IPS-18c (cell line): ENCODE data around the gene PRKCQ.
"Not testable (repeated sequence)": the region's sequence is repeated elsewhere in the genome, so short reads cannot be mapped to it uniquely, and the experiment has no call there.

Experiments
- H3K4me3 ChIP-seq: 2 replicates; pipeline ENCODE4 v1.7.0; 2013; ENCODE audit warnings: low read depth, mild to moderate bottlenecking, low read length, moderate library complexity; ENCODE audit not compliant: insufficient read depth
- H3K9me3 ChIP-seq: one replicate; pipeline ENCODE4 v1.6.1; 2013; ENCODE audit warnings: mild to moderate bottlenecking, low read length, moderate library complexity; ENCODE audit not compliant: control insufficient read depth, insufficient read depth

Gene PRKCQ

DNA sequence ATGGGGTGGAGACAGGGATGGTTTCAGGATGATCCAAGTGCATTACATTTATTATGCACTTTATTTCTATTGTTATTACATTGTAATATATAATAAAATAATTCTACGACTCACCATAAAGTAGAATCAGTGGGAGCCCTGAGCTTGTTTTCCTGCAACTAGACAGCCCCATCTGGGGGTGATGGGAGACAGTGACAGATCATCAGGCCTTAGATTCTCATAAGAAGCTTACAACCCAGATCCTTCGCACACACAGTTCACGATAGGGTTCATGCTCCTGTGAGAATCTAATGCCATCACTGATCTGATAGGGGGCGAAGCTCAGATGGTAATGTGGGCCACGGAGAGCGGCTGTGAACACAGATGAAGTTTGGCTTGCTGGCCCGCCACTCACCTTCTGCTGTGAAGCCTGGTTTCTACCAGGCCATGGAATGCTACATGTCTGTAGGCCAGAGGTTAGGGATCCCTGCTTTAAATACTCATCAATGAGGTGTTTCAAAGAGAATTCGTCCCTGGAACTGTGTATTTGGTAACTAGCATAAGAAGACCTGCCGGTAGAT lies 21.2 kb upstream of the PRKCQ start:
- Histone ChIP-seq H3K9me3 (peaks cover 2% of the 10 kb centered on the region), H3K4me3 (no peak overlapping the region)

DNA sequence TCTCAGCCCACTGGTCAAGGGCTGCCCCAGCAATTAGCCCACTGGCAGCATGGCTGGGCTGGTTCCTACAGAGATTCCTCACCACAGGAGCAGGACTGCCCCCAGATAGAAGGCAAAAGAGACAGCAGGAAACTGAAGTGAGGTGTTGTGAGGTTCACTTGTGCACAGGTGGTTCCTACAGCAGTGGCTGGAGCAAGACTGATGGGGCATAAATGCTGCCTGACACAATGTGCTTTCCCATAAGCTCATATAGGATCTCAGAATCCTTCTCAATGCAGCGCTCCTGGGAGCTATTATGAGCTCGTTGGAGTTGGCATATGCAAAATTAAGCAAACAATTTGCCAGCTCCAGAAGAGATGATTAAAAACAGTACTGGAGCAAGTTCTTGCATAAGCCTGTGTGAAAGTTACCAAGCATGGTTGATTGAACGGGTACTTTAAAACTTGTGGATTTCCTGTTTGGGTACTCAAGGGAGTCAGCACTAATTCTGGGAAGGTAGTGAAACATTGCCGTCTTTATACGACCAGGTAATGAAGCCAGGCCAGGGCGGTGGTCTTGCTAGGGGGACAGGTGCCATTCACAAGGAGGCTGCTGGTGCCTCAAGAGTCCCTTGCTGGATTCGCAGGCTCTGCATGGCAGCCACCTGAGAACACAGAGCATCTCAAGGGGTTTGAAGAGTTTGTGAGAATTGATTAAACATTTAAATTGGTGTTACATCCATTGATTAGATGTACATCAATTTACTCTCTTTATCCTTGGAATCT lies 20.3 kb upstream of the PRKCQ start:
- peaks cover 2% of the 10 kb centered on the region for H3K9me3 ChIP-seq
- no peak overlapping the region for H3K4me3 ChIP-seq

DNA sequence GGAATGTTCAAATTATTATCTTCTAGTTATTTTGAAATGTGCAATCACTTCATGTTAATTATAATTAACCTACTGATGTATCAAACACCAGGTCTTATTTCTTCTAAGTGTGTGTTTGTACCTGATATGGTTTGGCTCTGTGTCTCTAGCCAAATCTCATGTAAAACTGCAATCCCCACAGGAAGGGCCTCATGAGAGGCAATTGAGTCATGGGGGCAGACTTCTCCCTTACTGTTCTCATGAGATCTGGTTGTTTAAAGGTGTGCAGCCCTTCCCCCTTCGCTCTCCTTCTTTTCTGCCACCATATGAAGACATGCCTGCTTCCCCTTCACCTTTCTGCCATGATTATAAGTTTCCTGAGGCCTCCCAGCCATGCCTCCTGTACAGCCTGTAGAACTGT lies 18.6 kb upstream of the PRKCQ start:
- Histone ChIP-seq H3K4me3 (no peak overlapping the region), H3K9me3 (peaks cover 2% of the 10 kb centered on the region)

DNA sequence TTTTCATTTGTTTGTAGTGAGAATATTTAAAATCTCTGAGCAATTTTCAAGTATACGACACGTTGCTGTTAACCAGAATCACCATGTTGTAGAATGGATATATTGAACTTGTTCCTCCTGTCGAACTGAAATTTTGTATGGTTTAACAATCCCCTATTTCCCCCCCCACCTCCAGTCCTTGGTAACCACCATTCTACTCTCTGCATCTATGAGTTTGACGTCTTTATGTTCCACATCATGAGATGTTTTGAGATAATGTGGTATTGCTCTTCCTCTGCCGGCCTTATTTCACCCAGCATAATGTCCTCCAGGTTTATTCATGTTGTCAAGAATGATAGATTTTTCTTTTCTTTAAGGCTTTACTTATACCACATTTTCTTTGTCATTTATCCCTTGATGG lies 17.4 kb upstream of the PRKCQ start:
- no peak overlapping the region for H3K4me3 ChIP-seq
- H3K9me3 ChIP-seq = peaks cover 2% of the 10 kb centered on the region

DNA sequence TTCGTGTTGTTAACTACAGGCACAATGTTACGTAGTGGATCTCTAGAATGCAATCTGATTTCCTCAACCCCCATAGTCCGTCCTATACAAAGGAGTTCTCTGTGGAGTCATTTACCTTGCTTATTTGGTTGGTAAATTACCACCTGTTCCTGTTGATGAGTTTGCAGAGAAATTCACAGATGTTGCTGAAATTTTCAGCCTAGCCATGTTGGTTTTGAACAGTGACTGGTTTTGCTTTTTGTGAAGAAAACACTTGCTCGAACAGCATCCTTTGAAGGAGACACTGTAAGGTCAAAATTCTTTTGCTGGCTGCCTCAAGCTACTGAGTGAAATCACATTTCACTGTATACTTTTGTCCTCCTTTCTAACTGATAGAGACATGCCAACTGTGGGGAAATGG lies 15.4 kb upstream of the PRKCQ start:
- H3K9me3 ChIP-seq = no peaks in the 10 kb centered on the region
- no peak overlapping the region for H3K4me3 ChIP-seq

DNA sequence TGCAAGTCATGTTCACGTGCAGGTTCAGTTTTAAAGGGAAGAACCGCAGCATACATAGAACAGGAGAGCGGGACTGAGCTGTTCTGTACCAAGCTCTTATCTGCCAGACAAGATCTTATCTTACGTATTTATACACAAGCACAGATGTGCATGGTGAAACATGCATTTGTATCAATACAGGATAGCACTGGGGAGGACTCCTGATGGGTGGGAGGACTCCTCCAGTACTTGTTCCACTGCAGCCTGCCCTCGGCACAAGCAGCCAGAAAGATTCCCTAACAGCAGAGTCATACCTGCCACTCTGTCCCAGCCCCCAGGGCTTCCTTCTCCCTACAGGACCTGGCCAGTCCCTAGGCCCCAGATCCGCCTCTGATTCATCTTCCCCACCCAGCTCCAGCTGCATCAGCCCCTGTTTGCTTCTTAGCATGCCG lies 13.2 kb upstream of the PRKCQ start:
- no peak overlapping the region for H3K4me3 ChIP-seq

DNA sequence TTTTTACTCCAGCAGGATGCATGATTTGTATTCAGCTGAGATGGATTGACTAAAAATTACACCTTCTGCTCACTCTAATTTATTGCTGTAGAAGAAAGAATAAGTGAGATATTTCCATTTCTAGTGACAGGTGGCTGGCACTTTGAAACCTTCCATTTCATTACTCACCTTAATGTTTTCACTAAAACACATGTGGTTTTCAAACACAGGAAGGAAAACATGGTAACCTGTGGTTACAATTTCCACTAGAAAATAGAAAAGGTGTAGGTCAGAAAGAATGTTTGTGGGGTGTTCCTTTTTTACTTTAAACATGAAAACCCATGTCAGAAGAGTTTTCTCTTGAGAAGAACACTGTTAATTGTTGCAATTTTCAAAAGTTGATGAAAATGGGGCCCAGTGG lies 12.0 kb upstream of the PRKCQ start:
- no peak overlapping the region for H3K4me3 ChIP-seq
- no peaks in the 10 kb centered on the region for H3K9me3 ChIP-seq

More for the DNA sequence above, 13.2 kb upstream of the PRKCQ start:
- no peaks in the 10 kb centered on the region for H3K9me3 ChIP-seq

DNA sequence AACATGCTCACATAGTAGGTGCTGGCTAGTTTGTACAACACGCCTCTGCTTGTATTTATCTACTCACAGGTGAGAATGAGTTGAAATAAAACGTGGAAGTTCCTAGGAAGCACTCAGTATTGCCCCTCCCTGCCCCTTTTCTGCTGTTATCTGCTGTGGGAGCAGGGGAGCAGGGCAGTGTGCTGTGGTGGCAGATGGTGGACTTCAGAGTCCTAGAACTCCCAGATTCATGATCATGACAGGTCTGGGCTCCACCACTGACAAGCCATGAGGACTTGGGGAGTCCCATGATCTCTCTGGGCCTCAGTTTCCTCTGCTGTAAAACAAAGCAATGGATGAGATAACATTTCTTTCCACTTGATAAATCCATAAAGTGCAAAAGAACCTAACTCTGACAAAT lies 11.6 kb upstream of the PRKCQ start:
- Histone ChIP-seq H3K4me3 (no peak overlapping the region), H3K9me3 (no peaks in the 10 kb centered on the region)

DNA sequence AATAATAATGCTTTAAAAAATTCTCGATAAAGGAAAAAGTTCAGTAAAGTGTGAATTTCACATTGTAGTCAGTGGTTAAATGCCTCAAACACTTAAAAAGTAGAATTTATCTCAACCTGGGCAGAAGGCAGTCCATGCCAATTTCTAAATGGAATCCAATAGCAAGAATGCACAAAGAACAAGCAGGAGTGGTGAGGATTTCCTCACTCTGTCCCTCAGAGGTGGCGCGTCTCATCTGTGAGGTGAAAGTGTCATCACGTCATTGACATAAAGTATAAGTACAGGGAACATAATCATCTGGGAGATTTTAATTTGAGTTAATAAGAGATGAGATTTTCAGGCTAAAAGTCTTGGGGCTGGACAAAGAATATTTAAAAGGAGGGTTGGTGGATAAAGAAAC lies 10.0 kb upstream of the PRKCQ start:
- Histone ChIP-seq H3K4me3 (no peak overlapping the region), H3K9me3 (no peaks in the 10 kb centered on the region)

DNA sequence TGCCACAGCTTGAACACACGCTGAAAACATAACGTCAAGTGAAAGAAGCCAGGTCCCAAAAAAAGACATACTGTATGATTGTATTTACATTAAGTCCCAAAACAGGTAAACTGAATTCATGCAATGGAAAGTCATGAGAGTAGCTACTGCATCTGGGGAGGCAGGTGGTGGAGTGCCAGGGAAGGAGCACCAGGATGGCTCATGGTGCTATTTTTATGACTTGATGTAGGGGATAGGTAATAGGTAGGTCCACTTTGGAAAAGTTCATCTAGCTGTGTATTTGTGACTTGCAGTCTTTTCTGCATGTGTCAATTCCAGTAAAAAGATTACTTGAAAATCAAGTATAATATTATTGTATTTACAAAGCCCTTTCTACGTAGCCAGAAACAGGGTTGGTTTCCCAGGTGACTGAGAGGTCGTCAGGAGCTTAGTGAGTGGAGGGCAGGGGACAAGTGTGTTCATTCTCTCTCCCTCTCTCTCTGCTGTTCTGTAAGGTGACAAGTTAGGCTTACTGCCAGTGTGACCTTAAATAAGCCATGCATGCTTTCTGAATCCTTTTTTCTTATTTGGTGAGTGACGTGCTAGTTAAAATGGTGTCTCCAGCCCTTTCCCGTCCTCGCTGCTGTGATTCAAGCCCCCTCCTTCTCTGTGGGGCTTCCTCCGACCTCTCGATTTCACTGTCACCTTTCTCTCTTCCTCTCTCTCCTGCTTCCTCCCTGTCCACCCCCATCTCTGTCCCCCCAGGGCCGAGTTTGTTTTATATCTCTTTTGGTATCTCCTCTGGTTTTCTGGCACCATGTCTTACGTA lies 9.4 kb upstream of the PRKCQ start:
- Histone ChIP-seq H3K4me3 (no peak overlapping the region), H3K9me3 (no peaks in the 10 kb centered on the region)

DNA sequence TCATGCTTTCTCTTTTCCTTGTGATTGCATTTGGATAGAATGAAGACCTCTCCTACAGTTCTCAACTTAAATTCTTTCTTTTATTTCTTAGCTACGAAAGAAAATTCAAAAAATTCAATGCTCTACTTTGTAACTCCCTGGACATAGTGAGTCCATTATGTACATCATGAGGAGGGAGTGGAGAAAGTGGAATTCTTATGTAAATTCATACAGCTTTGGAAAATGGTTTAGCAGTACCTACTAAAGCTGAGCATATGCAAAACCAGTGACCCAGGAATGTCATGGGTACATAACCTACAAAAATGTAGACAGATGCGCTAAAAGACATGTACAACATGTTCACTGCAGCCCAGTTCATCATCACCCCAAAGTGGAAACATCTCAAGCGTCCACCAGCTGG lies 8.8 kb upstream of the PRKCQ start:
- Histone ChIP-seq H3K4me3 (no peak overlapping the region), H3K9me3 (no peaks in the 10 kb centered on the region)

DNA sequence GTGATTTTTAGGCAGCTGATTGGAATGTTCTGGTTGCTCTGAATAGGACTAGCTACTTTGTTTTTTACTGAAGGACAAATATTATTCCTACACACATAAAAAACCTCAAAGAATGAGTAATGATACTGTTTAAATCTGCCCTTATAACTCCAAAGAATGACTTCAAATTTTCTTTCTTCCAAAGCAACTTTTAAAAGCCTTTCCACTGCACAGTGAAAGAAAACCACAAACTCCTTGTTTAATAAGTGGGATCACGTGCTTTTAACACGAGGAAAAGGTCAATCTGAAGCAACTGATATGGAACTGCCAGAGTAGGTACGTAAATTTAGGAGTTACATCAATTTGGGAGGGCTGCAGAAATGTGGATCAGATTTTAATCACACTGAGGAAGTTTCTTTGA lies 8.0 kb upstream of the PRKCQ start:
- no peak overlapping the region for H3K4me3 ChIP-seq
- H3K9me3 ChIP-seq = no peaks in the 10 kb centered on the region

DNA sequence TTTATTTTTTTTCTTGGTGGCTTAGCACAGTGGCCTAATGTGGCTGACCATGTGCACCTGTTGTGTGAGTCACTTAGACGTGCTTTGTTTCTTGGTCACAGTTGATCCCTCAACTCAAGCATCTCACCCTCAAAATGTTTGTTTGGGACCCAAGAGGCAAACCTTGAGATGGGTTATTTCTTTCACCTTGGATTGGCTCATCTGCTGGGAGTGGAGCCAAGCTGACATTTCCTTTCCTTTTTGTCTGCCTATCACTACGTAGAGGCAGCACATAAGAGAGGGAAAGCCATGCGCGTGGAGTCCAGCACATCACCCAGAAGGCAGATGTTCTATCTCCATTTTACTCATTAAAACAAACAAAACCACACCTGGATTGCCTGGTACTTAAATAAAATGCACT lies 6.4 kb upstream of the PRKCQ start:
- Histone ChIP-seq H3K4me3 (no peak overlapping the region), H3K9me3 (no peaks in the 10 kb centered on the region)

DNA sequence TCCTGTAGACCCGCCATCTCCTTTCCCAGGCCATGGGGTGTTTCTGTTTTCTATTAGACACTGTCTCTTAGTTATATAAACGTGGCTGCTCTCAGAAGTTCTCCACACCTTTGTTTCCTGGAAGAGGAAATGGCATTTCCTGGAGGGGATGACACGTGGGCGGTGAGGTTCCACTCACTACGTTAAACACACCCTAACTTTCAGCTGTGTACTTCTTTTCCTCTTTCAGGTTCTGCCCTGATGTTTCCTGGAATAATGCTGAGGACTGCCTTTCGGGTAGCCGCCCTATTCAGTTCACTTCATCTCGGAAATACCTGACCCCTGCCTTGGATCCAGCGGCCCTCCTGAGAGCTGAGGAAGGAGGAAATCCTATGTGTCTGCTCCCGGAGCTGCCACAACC lies 3.4 kb upstream of the PRKCQ start:
- Histone ChIP-seq H3K9me3 (no peaks in the 10 kb centered on the region), H3K4me3 (no peak overlapping the region)

DNA sequence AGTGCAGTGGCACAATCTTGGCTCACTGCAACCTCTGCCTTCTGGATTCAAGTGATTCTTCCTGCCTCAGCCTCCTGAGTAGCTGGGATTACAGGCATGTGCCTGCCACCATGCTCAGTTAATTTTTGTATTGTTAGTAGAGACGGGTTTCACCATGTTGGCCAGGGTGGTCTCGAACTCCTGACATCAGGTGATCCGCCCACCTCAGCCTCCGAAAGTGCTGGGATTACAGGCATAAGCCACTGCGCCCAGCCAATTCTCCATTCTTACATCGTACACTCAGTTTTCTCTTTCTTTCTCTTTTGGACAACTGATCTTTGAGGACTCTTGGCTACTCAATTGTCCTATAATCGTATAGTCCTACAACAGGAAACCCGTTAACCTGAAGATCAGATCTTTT lies 2.8 kb upstream of the PRKCQ start:
- not testable (repeated sequence) for H3K4me3 ChIP-seq, H3K9me3 ChIP-seq

DNA sequence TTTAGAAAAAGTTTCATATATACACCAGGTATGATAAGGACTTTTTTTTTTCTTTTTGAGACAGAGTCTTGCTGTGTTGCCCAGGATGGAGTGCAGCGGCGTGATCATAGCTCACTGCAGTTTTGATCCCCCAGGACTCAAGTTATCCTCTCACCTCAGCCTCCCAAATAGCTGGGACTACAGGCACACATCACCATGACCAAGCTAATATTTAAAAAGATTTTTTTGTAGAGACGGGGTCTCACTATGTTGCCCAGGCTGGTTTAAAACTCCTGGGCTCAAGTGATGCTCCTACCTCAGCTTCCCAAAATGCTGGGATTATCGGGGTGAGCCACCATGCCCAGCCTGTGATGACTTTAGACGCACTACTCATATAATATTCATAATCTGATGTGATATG lies 2.2 kb upstream of the PRKCQ start:
- H3K9me3 ChIP-seq = no peaks in the 10 kb centered on the region
- no peak overlapping the region for H3K4me3 ChIP-seq

DNA sequence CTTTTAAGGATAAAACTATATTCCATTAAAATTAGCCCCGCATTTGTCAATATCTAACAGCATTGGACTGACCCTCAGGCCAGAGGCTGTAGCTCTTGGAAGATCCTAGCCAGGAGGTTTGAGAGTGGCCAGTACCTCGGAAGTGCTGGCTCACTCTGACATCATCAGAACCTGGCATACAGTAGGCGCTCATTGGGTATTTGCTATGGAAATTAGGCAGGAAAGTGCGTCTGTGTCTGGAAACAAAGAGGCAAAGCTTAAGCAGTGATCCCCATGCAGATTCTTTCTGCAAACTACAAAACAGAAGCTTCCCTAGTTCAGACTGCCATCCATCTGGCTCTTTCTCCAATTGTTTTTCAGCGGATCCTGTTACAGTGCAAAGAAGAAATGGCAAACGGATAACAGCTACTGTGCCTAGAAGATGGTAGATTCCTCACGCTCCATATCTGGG lies 1.7 kb upstream of the PRKCQ start:
- Histone ChIP-seq H3K4me3 (no peak overlapping the region), H3K9me3 (no peaks in the 10 kb centered on the region)

DNA sequence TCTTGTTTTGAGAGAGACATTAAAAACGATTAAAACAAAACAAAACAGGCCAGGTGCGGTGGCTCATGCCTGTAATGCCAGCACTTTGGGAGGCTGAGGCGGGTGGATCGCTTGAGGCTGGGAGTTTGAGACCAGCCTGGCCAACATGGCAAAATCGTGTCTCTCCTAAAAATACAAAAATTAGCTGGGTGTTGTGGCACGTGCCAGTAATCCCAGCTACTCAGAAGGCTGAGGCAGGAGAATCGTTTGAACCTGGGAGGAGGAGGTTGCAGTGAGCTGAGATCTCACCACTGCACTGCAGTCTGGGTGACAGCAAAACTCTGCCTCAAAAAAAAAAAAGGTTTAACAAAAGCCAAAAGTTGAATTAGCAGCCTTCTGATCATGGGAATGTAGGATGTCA lies 1.1 kb upstream of the PRKCQ start:
- peak overlapping the region; percentile 82; the same call in 1 of the 2 replicates for H3K4me3 ChIP-seq
- H3K9me3 ChIP-seq = not testable (repeated sequence)
